Ecto neural progenitor cell (in vitro differentiated cells): ENCODE measurements around the gene SLC5A11.
"Not testable (repeated sequence)": the region's sequence is repeated elsewhere in the genome, so short reads cannot be mapped to it uniquely, and the experiment has no call there.

Experiments used
- DNase-seq: peaks from one replicate; pipeline ENCODE4 v3.0.0-alpha.2; 2018; ENCODE audit warnings: low spot score

Gene SLC5A11

DNA sequence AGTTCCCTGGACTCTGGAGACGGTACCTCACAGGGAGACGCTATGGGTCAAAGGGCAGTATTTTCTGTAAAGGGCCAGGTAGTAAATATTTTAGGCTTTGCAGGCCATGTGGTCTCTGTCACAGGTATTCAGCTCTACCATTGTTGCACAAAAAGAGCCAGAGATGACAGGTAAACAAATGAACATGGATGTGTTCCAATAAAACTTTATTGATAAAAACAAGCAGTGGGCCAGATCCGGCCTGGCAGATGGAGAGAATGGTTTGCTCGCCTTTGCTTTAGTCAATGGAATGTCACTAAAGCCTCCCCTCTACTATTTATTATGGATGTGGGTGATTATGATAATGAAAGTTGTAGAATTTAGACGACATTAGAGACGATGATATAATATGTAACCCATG lies 8.9 kb upstream of the SLC5A11 start:
- DNase-seq: no peak

GRCh38 chr16:24837969-24838368 lies 7.8 kb upstream of the SLC5A11 start:
- no peak for DNase-seq

DNA sequence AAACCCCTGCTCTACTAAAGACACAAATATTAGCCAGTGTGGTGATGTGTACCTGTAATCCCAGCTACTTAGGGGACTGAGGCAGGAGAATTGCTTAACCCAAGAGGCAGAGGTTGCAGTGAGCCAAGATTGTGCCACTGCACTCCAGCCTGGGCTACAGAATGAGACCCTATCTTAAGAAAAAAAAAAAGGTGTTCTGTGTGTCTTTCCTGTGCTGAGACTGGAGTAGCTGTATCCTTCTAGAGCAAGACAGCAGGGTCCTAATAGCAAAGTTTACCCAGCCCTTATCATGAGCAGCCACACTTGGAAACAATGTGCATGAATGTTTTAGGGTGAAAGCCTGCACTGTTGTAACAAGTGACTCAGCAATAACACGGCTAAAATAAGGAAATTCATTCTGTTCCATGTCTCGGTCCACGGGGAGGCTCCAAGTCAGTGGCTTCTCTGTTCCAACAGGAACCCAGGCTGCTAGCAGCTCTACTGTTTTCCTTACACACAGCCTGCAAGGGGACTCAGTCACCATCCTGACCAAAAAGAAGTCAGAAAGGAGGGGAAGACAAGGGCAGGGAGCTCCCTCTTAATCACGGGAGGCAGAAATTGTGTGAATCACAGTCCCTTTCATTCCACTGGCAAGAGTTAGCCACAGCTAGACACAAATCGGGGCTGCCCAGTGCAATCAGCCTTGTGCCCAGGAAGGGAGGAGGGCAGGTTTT lies 7.1 kb upstream of the SLC5A11 start:
- DNase-seq: no peak

- DNase-seq: no peak
Measured at GRCh38 chr16:24839347-24839972, 6.3 kb upstream of the SLC5A11 start.

- DNase-seq: no peak
Measured at GRCh38 chr16:24841291-24841690, 4.5 kb upstream of the SLC5A11 start.

DNA sequence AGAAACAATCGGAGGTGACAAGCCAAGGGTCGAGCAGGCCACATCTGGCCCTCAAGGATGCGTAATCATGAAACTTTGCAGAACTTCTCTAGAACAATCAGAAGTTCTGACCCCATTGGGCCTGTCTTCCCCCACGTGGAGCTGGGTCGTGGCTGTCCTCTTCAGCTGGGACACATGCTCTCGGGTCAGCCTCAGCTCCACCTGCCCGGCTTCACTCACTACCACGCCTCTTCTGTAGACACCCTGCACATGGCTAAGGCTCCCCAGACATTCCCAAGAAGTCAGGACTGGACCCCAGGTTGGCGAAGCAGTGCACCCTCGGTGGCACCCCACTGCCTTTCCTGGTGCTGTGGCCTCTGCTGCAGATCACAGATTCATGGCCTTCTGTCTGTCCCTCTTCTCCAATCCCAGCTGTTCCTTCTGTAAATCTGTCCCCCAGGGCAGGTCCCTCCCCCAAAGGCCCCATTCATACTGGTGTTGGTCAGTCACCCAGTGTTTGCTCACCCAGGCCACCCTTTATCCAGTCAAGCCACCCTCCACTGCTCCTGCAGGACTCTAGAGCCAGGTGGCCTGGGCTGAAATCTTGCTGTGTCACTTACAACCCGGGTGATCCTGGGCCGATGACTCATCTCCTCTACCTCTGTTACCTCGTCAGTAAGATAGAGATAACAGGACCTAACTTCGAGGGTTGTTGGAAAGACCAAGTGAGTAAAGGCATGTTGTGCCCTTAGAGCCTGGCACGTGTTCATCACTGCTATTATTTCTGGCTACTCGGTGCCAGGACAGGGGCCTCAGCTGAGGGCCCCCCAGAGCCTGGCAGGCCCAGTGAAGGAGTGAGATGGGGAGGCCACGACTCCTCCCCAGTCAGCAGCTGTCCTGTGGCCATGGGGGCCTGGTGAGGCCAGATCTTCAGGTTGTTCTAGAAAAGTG lies 1.4 kb upstream of the SLC5A11 start:
- no peak for DNase-seq

GRCh38 chr16:24845031-24845365 lies 765 bp upstream of the SLC5A11 start:
- not testable (repeated sequence) for DNase-seq

- DNase-seq: no peak
Measured at GRCh38 chr16:24846548-24847357, 990 bp downstream of the SLC5A11 start.

GRCh38 chr16:24847358-24847664 lies 1.5 kb downstream of the SLC5A11 start:
- DNase-seq: no peak

- no peak for DNase-seq
Measured at GRCh38 chr16:24848065-24848464, 2.3 kb downstream of the SLC5A11 start.

GRCh38 chr16:24849641-24850040 lies 3.9 kb downstream of the SLC5A11 start:
- DNase-seq: no peak

DNA sequence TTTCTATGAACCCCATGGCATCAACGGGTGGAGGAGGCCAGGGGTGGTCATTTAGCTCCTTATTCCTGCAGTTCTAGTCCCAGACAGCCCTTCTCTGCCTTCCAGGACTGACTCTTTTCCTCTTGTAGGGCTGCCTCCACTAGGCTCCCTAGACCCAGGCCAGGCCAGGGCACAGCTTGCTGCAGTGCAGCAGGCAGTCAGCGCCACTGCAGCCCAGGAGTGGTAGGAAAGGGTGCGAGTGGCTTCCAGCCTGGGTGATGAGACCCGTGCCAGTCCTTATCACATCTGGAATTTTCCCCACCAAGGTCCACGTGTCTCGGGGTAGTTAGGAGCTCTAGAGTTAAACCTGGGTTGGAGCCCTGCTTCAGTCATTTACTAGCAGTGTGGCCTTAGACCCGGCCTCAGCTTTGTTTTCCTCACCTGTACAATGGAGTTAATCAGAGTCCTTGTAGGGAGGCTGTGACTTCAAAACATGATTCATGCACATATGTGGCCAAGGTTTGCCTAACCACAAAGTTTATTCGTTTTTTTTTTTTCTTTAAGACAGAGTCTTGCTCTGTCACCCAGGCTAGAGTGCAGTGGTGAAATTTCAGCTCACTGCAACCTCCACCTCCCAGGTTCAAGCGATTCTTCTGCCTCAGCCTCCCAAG lies 4.7 kb downstream of the SLC5A11 start:
- no peak for DNase-seq

- DNase-seq: no peak
Measured at GRCh38 chr16:24851700-24852099, 5.9 kb downstream of the SLC5A11 start.

- DNase-seq: no peak
Measured at GRCh38 chr16:24852281-24852721, 6.5 kb downstream of the SLC5A11 start.

DNA sequence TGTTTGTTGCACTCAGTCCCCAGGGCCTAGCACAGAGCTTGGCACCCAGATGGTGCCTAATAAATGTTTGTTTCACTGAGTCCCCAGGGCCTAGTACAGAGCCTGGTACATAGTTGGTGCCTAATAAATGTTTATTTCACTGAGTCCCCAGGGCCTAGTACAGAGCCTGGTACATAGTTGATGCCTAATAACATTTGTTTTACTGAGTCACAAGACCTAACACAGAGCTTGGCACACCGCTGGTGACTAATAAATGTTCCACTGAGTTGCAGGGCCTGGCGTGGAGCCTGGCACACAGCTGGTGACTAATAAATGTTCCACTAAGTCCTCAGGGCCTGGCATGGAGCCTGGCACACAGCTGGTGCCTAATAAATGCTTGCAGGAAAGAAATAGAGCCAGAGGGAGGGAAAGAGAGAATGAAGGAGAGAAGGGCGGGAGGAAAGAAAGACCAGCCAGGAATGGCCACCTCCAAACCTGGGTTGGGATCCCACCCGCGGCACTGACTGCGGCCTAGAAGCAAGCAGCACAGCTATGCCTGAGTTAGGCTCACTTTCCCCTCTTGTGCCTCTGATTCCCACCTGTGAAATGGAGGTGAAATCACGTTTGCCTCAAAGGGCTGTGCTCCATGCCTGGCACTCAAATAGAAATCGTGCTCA lies 7.5 kb downstream of the SLC5A11 start:
- DNase-seq: no peak

DNA sequence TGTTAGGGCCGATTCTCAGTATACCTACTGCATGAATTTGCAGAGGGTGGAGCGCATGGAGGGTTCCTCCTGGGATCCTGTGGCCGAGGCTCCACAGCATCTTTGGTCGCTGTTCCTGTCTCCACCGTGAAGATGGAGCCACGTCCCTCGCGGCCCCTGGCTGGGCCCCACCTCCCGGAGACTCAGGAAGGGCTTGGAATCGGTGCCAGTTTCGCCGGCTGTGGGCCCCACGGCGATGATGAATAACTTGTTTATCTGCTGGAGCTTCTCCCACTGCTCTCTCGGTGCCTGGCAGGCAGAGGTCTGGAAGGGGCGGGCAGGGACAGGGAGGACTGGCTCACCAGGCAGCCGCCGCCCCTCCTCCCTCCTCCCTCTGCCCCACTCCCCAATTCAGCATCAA lies 8.1 kb downstream of the SLC5A11 start:
- no peak for DNase-seq

DNA sequence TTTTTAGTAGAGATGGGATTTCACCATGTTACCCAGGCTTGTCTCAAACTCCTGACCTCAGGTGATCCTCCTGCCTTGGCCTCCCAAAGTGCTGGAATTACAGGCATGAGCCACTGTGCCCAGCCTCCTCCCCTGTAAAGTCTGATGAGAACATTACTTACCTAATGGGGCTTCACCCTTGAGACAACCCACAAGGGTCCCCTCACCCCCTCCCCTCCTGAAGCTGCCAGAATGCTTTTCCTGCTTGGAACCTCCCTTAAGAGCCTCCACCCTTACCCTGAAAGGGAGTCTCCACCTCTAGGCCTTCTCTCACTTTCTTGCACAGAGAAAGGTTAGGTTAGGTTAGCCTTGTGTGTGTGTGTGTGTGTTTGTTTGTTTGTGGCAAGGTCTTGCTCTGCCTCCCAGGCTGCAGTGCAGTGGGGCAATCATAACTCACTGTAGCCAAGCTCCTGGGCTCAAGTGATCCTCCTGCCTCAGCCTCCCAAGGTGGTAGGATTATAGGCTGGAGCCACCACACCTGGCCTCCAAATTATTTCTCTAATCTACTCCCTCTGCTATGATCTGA lies 8.9 kb downstream of the SLC5A11 start:
- no peak for DNase-seq

- DNase-seq: no peak
Measured at GRCh38 chr16:24855678-24856077, 9.9 kb downstream of the SLC5A11 start.

DNA sequence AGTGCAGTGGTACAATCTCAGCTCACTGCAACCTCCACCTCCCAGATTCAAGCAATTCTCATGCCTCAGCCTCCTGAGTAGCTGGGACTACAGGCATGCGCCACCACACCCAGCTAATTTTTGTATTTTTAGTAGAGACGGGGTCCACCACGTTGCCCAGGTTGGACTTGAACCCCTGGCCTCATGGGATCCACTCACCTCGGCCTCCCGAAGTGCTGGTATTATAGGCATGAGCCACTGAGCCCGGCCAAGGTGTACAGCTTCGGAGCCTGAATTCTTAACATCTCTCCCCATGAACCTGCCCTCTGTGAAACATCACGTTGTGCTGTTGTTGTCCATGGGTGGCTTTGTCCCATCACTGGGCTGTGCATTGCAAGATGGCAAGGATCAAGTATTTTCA lies 11.1 kb downstream of the SLC5A11 start:
- DNase-seq: not testable (repeated sequence)

DNA sequence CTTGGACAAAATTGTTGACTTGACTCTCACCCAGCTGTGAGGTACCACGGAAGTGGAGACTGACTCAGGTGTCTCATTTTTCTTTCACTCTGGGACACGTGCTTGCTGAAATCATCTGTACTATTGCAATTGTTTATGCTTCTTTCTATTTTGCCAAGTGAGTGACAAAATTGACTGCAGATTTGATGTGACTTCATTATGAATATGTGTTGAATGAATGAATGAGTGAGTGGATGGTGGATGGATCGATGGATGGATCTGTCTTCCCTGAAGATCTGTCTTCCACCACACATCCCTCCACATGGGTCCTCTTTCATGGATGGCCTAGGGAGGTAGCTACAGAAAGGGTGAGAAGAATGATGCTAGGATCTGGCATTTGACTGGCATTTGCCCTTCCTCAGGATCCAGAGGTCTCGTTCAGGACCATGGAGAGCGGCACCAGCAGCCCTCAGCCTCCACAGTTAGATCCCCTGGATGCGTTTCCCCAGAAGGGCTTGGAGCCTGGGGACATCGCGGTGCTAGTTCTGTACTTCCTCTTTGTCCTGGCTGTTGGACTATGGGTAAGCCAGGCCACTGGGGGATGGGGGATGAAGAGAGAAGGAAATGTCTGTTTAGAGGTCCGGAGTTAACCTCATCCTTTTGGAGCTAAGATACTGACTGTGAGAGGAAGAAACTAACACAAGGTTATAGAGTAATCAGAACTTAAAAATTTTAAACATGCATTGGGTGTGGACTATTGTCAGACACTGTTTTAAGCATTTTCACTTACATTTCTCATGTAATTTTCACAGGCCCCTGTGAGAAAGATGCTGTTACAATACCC lies 12.7 kb downstream of the SLC5A11 start:
- DNase-seq: peak; percentile 82
